Stimulated activated CD4-positive, alpha-beta T cell treated with anti-CD3 and anti-CD28 coated beads, Interleukin-2, amount 100 ng/mL, for 48 hours (primary cell): Measurements from ENCODE around the gene CTNNA3.
"Not testable (repeated sequence)": the region's sequence is repeated elsewhere in the genome, so short reads cannot be mapped to it uniquely, and the experiment has no call there.

Experiments used
- DNase-seq, 2 donors: peaks; one replicate each; pipeline ENCODE4 v3.0.0-alpha.2; 2020

The CTNNA3 gene

GRCh38 chr10:67696029-67696428 lies at the start of gene CTNNA3:
Gene CTNNA3, minus strand, starts transcription at chr10:67696195.
- DNase-seq = no peak

GRCh38 chr10:67735430-67735829 lies 39.4 kb upstream of the CTNNA3 start:
- no peak for DNase-seq

- no peak for DNase-seq
These were observed 37.5 kb upstream of the CTNNA3 start for GRCh38 chr10:67733511-67733910.

- DNase-seq = no peak
These were observed 29.6 kb upstream of the CTNNA3 start for GRCh38 chr10:67725567-67725966.

GRCh38 chr10:67723601-67724000 lies 27.6 kb upstream of the CTNNA3 start:
- DNase-seq = no peak

- no peak for DNase-seq
These were observed 26.1 kb upstream of the CTNNA3 start for GRCh38 chr10:67722113-67722512.

- not testable (repeated sequence) for DNase-seq
These were observed 20.5 kb upstream of the CTNNA3 start for GRCh38 chr10:67716455-67716854.

- no peak for DNase-seq
These were observed 9.9 kb upstream of the CTNNA3 start for GRCh38 chr10:67705921-67706320.

GRCh38 chr10:67699613-67700270 lies 3.7 kb upstream of the CTNNA3 start:
- not testable (repeated sequence) for DNase-seq

- no peak for DNase-seq
These were observed 2.2 kb upstream of the CTNNA3 start for GRCh38 chr10:67698164-67698563.

GRCh38 chr10:67697724-67698131 lies 1.7 kb upstream of the CTNNA3 start:
- peak in 1 of 2 donors; percentile 9 for DNase-seq

GRCh38 chr10:67696679-67697078 lies 684 bp upstream of the CTNNA3 start:
- DNase-seq = no peak

GRCh38 chr10:67695555-67695954 lies 440 bp downstream of the CTNNA3 start:
- DNase-seq = no peak

- DNase-seq = not testable (repeated sequence)
These were observed 4.1 kb downstream of the CTNNA3 start for GRCh38 chr10:67691861-67692260.

- DNase-seq = not testable (repeated sequence)
These were observed 5.5 kb downstream of the CTNNA3 start for GRCh38 chr10:67690540-67690939.

- DNase-seq = not testable (repeated sequence)
These were observed 11.9 kb downstream of the CTNNA3 start for GRCh38 chr10:67684140-67684539.

- DNase-seq = no peak
These were observed 17.5 kb downstream of the CTNNA3 start for GRCh38 chr10:67678335-67678974.

GRCh38 chr10:67676208-67676825 lies 19.7 kb downstream of the CTNNA3 start:
- no peak for DNase-seq

GRCh38 chr10:67670401-67670800 lies 25.6 kb downstream of the CTNNA3 start:
- no peak for DNase-seq

GRCh38 chr10:67669978-67670377 lies 26.0 kb downstream of the CTNNA3 start:
- DNase-seq = no peak

GRCh38 chr10:67668448-67668847 lies 27.5 kb downstream of the CTNNA3 start:
- DNase-seq = no peak

GRCh38 chr10:67667035-67667425 lies 29.0 kb downstream of the CTNNA3 start:
- no peak for DNase-seq

GRCh38 chr10:67666416-67667034 lies 29.5 kb downstream of the CTNNA3 start:
- DNase-seq = no peak

GRCh38 chr10:67665491-67665890 lies 30.5 kb downstream of the CTNNA3 start:
- no peak for DNase-seq
